HFFc6 (cell line): Measurements from ENCODE around the gene SMURF2. TPM values are rescaled to one million over a fixed set of nuclear protein-coding genes. Genes with fewer than 3 reads are reported as not detected.
"Not testable (repeated sequence)": the region's sequence is repeated elsewhere in the genome, so short reads cannot be mapped to it uniquely, and the experiment has no call there.

Experiments used
- DNase-seq: peaks from one replicate; pipeline ENCODE4 v3.0.0-alpha.2; 2018
- H3K27ac Mint-ChIP-seq: 2 replicates; pipeline ENCODE4 v1.8.0; 2020; ENCODE audit warnings: mild to moderate bottlenecking, mixed read lengths
- H3K27me3 Mint-ChIP-seq: 2 replicates; pipeline ENCODE4 v1.8.0; 2021; ENCODE audit warnings: mild to moderate bottlenecking, moderate library complexity, mixed read lengths; ENCODE audit not compliant: insufficient read depth
- H3K36me3 Mint-ChIP-seq: 2 replicates; pipeline ENCODE4 v1.8.0; 2021; ENCODE audit warnings: low read depth, mixed read lengths
- H3K4me1 Mint-ChIP-seq: 2 replicates; pipeline ENCODE4 v1.8.0; 2020; ENCODE audit warnings: low read depth, mixed read lengths
- H3K4me3 Mint-ChIP-seq: 2 replicates; pipeline ENCODE4 v1.8.0; 2020; ENCODE audit warnings: mild to moderate bottlenecking, moderate library complexity, mixed read lengths
- H3K9me3 Mint-ChIP-seq: 2 replicates; pipeline ENCODE4 v1.8.0; 2020; ENCODE audit warnings: mild to moderate bottlenecking, mixed read lengths
- CTCF ChIP-seq: fragments of 200-600 bp; sonication (generic); IDR thresholded peaks from 2 replicates; pipeline ENCODE4 v1.5.0; 2021; ENCODE audit warnings: antibody characterized with exemption, mild to moderate bottlenecking
- total RNA-seq, 6 experiments: library from RNA; stranded (reverse); fragmentation: NEBNext Ultra II Directional; extraction: Animal tissue kit (Norgen Biotek cat#: 25700); gene quantifications; 2 replicates in 1 of 6; 3 replicates in 5 of 6; pipeline ENCODE4 v1.2.3, GENCODE V29; 2021

SMURF2 gene
- total RNA-seq, 6 experiments from 2014 or later = 92.5 to 206 (median 99.1) TPM

GRCh38 chr17:64615028-64615677 is 47.0 kb downstream of the SMURF2 start:
- Mint-ChIP-seq H3K36me3 (no peaks in the 10 kb centered on the region), H3K4me1 (peaks cover 23% of the 10 kb centered on the region), H3K9me3 (no peaks in the 10 kb centered on the region), H3K27me3 (peaks cover 5% of the 10 kb centered on the region; the same call in 1 of the 2 replicates), H3K4me3 (peak overlapping the region; percentile 25), H3K27ac (peak overlapping the region; percentile 50)
- peak; percentile 50 for DNase-seq
- TF ChIP-seq CTCF = 0 out of 2 replicates have a peak, but pooled peaks have one; percentile 11

- TF ChIP-seq CTCF = no peak
- Mint-ChIP-seq H3K9me3 (no peaks in the 10 kb centered on the region), H3K4me3 (peak overlapping the region; percentile 20; the same call in 1 of the 2 replicates), H3K27ac (peak overlapping the region; percentile 50), H3K4me1 (peaks cover 23% of the 10 kb centered on the region), H3K27me3 (peaks cover 5% of the 10 kb centered on the region; the same call in 1 of the 2 replicates), H3K36me3 (no peaks in the 10 kb centered on the region)
- DNase-seq = no peak
Observed at GRCh38 chr17:64614266-64615027, 47.7 kb downstream of the SMURF2 start.

- no peaks in the 10 kb centered on the region for H3K36me3 Mint-ChIP-seq
- peaks cover 5% of the 10 kb centered on the region for H3K4me1 Mint-ChIP-seq
- no peak for DNase-seq
- peaks cover 5% of the 10 kb centered on the region; the same call in 1 of the 2 replicates for H3K27me3 Mint-ChIP-seq
- no peak overlapping the region for H3K4me3 Mint-ChIP-seq
- no peak for TF ChIP-seq CTCF
- H3K27ac Mint-ChIP-seq = no peak overlapping the region
- no peaks in the 10 kb centered on the region for H3K9me3 Mint-ChIP-seq
Observed at GRCh38 chr17:64611369-64611768, 50.7 kb downstream of the SMURF2 start.

GRCh38 chr17:64610244-64610643 is 51.9 kb downstream of the SMURF2 start:
- H3K27me3 Mint-ChIP-seq, H3K4me3 Mint-ChIP-seq, H3K36me3 Mint-ChIP-seq, DNase-seq, H3K9me3 Mint-ChIP-seq: not testable (repeated sequence)
- H3K4me1 Mint-ChIP-seq = peaks cover 13% of the 10 kb centered on the region
- H3K27ac Mint-ChIP-seq = peak overlapping the region; percentile 90; the same call in 1 of the 2 replicates

- no peak for TF ChIP-seq CTCF
- Mint-ChIP-seq H3K36me3 (peaks cover 5% of the 10 kb centered on the region; the same call in 1 of the 2 replicates), H3K4me3 (peak overlapping the region; percentile 61), H3K4me1 (peaks cover 28% of the 10 kb centered on the region), H3K27ac (peak overlapping the region; percentile 90), H3K9me3 (no peaks in the 10 kb centered on the region), H3K27me3 (peaks cover 5% of the 10 kb centered on the region)
- DNase-seq = peak; percentile 30
Observed at GRCh38 chr17:64608571-64608981, 53.5 kb downstream of the SMURF2 start.
